Measurements from ENCODE around the gene PPP1CA.
"Not testable (repeated sequence)": the region's sequence is repeated elsewhere in the genome, so short reads cannot be mapped to it uniquely, and the experiment has no call there.

Gene PPP1CA

GRCh38 chr11:67434395-67434881 is 32.8 kb upstream of the PPP1CA start:
- no peak for FAIRE-seq

- no peak for FAIRE-seq
These were observed 32.1 kb upstream of the PPP1CA start for GRCh38 chr11:67433536-67434394.

GRCh38 chr11:67432655-67433349 is 31.1 kb upstream of the PPP1CA start:
- FAIRE-seq: no peak

GRCh38 chr11:67431346-67432249 is 29.9 kb upstream of the PPP1CA start:
- FAIRE-seq: no peak

- FAIRE-seq: no peak
These were observed 28.1 kb upstream of the PPP1CA start for GRCh38 chr11:67429722-67430121.

- no peak for FAIRE-seq
These were observed 27.5 kb upstream of the PPP1CA start for GRCh38 chr11:67429038-67429668.

- FAIRE-seq: peak; percentile 77
These were observed 26.7 kb upstream of the PPP1CA start, which contains the start of gene RPS6KB2 for GRCh38 chr11:67428052-67429001. Gene RPS6KB2 (plus strand): TSS chr11:67428494. CDS start chr11:67428546, 52 bp downstream.

GRCh38 chr11:67427364-67427859 is 25.8 kb upstream of the PPP1CA start:
- FAIRE-seq: not testable (repeated sequence)

GRCh38 chr11:67423891-67424613 is 22.4 kb upstream of the PPP1CA start:
- no peak for FAIRE-seq

GRCh38 chr11:67423466-67423865 is 21.8 kb upstream of the PPP1CA start:
- no peak for FAIRE-seq

GRCh38 chr11:67422891-67423290 is 21.2 kb upstream of the PPP1CA start:
- no peak for FAIRE-seq

- FAIRE-seq: no peak
These were observed 19.9 kb upstream of the PPP1CA start for GRCh38 chr11:67421430-67422031.

GRCh38 chr11:67420646-67421429 is 19.2 kb upstream of the PPP1CA start:
- FAIRE-seq: no peak

- FAIRE-seq: no peak
These were observed 18.5 kb upstream of the PPP1CA start for GRCh38 chr11:67420147-67420645.

- no peak for FAIRE-seq
These were observed 17.8 kb upstream of the PPP1CA start for GRCh38 chr11:67419325-67420049.

- FAIRE-seq: no peak
These were observed 17.0 kb upstream of the PPP1CA start for GRCh38 chr11:67418476-67419281.

GRCh38 chr11:67417425-67417824 is 15.8 kb upstream of the PPP1CA start:
- FAIRE-seq: no peak
